ENCODE data around the gene SMAD1.

The SMAD1 gene

GRCh38 chr4:145481942-145482208 is 222 bp downstream of the SMAD1 start:
- TF ChIP-seq CTCF (IDR thresholded peaks at IDR 0.05; ENCODE audit: low read depth, low read length), result no peak
- peak overlapping the region; percentile 83 for H3K4me3 ChIP-seq (ENCODE audit: low read depth, low read length)

GRCh38 chr4:145482209-145483037 is 770 bp downstream of the SMAD1 start:
- H3K4me3 ChIP-seq (ENCODE audit: low read depth, low read length), result peak overlapping the region; percentile 83
- TF ChIP-seq CTCF (IDR thresholded peaks at IDR 0.05; ENCODE audit: low read depth, low read length), result no peak

GRCh38 chr4:145483514-145483913 is 1.9 kb downstream of the SMAD1 start:
- no peak for TF ChIP-seq CTCF (IDR thresholded peaks at IDR 0.05; ENCODE audit: low read depth, low read length)

GRCh38 chr4:145484225-145484846 is 2.7 kb downstream of the SMAD1 start:
- no peak overlapping the region for H3K4me3 ChIP-seq (ENCODE audit: low read depth, low read length)
- no peak for TF ChIP-seq CTCF (IDR thresholded peaks at IDR 0.05; ENCODE audit: low read depth, low read length)

More at GRCh38 chr4:145483514-145483913, 1.9 kb downstream of the SMAD1 start:
- peak overlapping the region; percentile 83 for H3K4me3 ChIP-seq (ENCODE audit: low read depth, low read length)

- H3K4me3 ChIP-seq (ENCODE audit: low read depth, low read length), result no peak overlapping the region
- TF ChIP-seq CTCF (IDR thresholded peaks at IDR 0.05; ENCODE audit: low read depth, low read length), result no peak
Measured at GRCh38 chr4:145485120-145485519, 3.5 kb downstream of the SMAD1 start.

- no peak overlapping the region for H3K4me3 ChIP-seq (ENCODE audit: low read depth, low read length)
- TF ChIP-seq CTCF (IDR thresholded peaks at IDR 0.05; ENCODE audit: low read depth, low read length), result no peak
Measured at GRCh38 chr4:145486603-145487002, 5.0 kb downstream of the SMAD1 start.

- H3K4me3 ChIP-seq (ENCODE audit: low read depth, low read length), result no peak overlapping the region
- no peak for TF ChIP-seq CTCF (IDR thresholded peaks at IDR 0.05; ENCODE audit: low read depth, low read length)
Measured at GRCh38 chr4:145487631-145488030, 6.0 kb downstream of the SMAD1 start.
